Measurements from ENCODE around the gene LLPH.

LLPH gene

DNA sequence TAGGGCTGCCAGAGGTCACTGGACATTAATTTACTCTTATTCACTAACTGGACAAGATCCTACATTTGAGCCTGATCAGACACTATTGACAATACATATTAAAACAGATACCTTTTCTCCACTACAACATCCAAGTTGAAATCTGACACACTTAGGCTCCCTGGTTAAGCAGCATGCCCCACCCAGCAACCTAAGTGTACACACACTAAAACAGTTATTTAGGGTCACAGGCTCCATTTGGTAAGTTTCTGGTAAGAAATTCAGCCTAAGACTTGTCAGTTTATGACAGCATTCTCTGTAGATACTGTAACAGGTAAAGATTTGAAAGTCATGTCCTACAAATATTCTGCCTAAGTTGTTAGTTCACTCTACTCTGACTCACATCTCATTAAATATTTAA is 12.3 kb upstream of the LLPH start:
- no peak for DNase-seq (ENCODE audit: low read depth)

DNA sequence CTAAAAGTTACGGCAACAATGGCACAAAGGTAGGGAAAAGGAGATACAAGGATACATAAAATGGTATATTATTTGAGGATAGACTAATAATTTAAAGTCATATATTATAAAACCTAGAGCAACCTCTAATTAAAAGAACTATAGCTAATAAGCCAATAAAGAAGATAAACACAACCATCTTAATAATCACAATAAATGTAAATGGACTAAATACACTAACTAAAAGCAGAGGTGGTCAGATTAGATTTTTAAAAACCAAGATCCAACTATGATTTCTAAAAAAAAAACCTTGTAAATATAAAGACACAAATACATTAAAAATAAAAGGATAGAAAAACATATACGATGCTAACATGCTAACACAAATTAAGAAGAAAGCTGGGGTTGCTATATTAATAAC is 10.7 kb upstream of the LLPH start:
- no peak for DNase-seq (ENCODE audit: low read depth)

DNA sequence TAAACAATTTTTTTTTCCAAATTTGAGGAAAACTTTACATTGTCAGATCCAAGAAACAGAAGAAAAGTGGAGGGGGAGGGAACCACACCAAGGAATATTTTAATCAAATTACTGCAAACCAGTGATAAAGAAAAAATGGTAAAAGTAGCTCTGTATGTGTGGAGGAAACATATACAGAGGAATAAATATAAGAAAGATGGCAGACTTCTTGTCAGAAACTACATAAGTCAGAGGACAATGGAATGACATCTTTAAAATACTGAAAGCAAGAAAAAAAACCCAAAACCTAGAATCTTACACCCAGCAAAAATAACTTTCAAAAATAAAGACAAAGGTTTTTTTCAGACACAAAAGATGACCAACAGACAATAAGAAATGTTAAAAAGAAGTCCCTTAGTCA is 10.2 kb upstream of the LLPH start:
- no peak for DNase-seq (ENCODE audit: low read depth)

DNA sequence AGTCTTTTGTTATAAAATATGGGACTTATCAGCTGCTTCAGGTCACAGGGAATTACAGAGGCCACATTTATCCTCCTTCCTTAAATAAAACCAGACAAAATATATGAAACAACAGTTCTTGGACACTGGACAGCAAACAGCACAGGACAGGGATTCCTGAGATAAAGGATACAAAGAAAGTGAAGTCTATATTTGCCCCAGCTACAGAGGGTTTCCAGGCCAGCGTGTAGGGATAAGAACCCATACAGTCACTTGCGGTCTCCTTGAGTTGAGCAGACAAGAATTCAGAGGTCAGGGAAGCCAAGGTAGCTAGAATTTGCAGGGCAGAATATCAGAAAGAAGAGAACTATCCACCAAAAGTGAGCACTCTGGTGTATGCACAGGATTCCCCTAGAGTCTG is 8.8 kb upstream of the LLPH start:
- no peak for DNase-seq (ENCODE audit: low read depth)

DNA sequence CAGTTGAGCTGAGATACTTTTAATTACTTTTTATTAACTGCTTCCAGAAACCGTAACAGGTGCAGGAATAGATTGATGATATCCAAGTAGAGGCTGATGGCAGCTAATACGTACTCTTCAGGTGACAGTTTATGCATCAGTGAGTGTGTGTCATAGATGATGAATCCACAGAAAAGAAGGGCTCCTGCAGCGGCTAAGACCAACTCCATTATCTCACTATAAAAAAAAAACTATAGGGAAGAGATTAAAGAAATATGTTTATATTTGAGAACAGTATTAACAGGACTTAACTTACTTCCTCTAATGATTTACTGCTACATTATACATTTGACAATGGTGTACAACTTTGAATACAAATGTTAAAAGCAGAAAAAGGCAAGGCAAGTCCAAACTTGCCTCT is 7.4 kb upstream of the LLPH start:
- no peak for DNase-seq (ENCODE audit: low read depth)

DNA sequence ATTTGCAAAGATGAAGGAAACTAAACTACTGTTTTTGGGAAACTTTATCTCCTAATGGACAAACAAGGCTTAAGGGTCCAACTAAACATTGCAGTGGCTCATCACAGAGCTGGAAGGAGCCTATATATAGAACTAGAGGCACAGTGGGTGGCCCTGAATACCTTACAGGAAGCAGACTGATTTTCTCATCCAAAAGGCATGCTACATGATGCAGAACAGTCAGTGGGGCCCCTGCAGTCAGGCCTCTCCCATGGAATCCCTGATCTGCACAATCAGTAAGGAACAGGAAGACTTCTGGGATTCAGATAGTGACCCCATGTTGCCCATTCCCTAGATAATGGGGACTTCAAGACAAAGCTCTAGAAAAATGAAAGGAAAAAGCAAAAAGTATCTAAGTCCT is 1.9 kb upstream of the LLPH start:
- no peak for DNase-seq (ENCODE audit: low read depth)

DNA sequence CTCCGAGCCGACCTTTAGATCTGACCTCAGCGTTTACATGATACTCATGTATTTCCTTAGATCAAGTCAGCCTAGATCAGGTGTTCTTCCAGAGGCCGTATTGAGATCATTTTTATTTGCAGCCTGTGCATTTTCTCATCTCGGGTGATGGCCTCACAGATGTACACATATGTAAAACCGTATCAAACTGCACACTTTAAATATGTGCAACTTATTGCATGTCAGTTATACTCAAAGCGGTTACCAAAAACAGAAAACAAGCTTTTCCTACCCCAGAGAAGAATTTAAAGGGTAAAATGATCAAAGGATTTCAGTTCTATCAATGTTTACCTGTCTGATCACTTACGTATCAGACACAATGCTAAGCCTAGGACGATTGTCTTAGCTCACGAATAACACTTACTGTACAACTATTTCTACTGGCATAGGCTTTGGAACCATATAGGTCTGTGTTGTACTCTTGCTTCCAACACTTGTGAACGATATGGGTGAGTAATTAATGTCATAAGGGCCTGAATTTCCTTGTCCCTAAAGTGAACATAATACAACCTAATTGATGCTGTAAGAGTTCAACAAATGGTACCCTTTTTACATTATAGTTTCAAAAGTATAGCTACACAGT is 628 bp upstream of the LLPH start:
- no peak for DNase-seq (ENCODE audit: low read depth)

DNA sequence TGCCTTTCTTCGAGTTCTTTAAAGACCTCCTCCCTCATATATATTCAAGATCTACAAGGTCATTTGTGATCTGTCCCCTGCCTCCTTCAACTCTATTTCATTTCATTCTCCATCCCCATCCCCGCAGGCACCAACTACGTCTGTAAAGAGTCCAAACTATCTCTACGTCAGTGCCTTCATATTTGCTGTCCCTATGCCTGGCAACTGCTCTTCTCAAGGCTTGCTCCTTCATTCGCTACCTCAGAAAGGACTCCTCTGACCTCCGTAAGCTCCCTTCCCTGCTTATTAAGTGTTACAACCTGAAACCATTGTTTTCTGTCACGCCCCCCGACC is 650 bp downstream of the LLPH start:
- no peak for DNase-seq (ENCODE audit: low read depth)

DNA sequence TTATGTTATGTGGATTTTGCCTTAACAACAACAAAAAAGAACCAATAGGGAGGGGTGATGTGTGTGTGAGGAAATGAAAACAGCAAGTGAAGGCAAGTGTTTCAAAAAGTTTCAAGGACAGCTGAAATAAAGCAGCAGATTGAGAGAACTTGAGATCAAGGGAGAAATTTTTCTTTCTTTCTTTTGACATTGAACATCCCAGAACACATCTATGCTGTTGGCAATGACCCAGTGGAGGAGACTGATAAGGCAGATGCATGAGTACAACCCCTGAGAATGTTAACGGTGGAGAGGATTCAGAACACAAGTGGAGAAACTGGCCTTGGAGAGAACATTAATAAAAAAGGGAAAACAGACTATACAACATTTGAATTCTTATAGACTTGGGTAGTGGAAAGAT is 2.9 kb downstream of the LLPH start:
- DNase-seq (ENCODE audit: low read depth): no peak

DNA sequence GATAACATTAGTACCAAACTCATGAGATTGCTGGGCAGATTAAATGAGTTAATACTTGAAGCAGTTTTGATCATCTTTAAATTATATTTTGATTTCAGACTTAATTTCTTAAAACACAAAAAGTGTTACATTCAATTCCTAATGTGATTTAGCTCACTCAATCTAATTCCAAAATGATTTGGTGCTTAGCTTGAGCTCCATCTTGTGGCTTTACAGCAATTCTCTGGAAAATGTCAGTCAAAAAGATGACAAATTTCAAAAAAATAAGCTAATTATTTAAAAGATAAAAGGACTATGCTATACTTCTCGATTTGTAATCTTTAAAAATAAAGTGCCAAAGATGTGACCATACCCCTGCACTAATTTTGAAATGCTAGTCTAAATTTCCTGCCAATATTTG is 10.1 kb downstream of the LLPH start:
- DNase-seq (ENCODE audit: low read depth): no peak

DNA sequence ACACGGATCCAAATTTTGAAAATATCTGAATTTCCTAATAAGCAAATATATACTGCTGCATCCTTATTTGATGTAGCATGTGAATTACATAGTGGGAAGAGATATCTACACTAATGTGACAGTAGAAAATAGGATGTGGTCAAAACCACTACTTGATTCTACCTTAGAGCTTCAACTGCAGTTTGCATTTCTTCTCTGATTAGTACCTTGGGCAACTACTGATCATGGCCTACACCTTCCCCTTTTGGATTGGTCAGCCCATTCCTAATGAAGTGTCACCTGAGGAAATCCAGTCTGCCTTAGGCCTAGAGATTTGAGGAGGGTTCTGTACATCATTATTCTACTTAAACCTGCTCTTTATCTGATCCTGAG is 10.7 kb downstream of the LLPH start:
- no peak for DNase-seq (ENCODE audit: low read depth)

DNA sequence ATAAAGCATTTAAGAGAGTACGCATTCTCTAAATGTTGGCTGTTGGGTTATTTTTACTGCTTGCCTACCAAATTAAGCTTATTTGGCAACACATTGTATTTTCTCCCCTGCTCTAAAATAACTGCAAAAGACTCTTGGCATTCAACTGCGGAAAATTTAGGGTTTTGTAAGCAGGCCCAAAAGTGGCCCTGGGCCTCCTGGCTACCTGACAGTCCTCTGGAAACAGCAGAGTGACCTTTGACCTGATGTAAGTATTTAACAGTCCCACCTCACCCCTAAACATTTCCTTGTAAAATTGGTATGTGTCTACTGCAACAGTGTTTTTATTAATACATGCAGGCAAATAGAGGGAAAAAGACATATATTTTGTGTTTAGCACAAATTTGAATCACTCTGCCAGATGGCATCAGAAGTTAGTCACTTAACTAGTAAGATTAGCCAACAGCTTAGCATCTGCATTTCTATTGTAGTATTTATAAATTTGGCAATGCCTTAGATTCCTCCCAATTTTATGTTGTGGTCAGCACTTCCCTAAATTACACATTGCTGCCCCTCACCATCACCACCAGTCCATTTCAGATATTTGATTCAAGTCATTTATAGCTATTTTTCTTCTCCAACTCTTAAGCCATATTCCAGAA is 11.2 kb downstream of the LLPH start:
- DNase-seq (ENCODE audit: low read depth): no peak

DNA sequence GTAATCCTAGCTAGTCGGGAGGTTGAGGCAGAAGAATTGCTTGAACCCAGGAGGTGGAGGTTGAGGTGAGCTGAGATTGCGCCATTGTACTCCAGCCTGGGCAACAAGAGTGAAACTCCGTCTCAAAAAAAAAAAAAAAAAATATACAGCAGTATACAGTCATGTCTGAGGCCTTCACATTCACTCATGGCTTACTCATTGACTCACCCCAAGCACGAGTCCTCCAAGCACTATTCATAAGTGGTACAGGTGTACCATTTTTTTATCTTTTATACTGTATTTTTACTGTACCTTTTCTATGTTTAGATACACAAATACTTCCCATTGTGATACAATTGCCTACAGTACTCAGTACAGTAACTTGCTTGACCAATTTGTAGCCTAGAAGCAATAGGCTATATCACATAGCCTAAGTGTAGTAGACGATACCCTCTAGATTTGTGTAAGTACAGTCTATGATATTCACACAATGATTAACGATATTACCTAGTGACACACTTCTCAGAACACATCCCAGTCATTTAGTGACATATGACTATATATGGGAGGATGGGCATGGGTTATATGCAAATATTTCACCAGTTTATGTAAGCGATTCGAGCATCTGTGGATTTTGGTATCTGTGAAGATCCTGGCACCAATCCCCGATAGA is 12.2 kb downstream of the LLPH start:
- no peak for DNase-seq (ENCODE audit: low read depth)

DNA sequence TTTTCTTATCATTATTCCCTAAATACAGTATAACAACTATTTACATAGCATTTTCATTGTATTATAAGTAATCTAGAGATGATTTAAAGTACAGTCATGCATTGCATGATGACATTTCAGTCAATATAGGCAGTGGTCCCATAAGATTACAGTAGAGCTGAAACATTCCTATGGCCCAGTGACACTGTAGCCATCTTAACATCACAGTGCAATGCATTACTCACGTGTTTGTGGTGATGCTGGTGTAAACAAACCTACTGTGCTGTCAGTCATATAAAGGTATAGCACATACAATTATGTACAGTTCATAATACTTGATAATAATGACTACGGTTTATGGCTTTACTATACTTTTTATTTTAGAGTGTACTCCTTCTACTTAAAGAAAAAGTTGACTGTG is 13.3 kb downstream of the LLPH start:
- DNase-seq (ENCODE audit: low read depth): no peak

DNA sequence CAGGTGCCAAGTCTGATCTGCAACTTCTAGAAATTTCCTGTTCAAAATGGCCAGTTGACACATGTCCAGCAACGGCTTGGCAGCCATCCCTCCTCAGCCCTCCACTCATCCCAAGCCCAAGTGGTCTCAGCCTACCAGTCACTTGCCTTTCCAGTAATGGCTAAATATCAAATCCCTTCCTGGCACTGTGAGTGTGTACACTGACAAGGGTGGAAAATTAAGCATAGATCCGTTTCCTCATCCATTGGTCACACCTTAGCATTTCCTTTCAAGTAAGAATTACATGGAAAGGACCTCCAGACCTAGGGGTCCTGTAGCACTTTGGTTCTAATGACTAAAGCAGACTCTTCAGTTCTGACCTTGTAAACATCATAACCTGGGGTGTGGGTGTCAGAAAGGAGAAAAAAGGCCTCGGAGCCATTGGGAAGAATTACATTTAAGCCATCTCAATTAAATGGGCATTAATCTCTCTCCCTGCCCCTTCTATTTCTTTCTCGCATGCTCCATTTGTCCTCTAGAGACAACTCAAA is 15.4 kb downstream of the LLPH start:
- DNase-seq (ENCODE audit: low read depth): no peak

DNA sequence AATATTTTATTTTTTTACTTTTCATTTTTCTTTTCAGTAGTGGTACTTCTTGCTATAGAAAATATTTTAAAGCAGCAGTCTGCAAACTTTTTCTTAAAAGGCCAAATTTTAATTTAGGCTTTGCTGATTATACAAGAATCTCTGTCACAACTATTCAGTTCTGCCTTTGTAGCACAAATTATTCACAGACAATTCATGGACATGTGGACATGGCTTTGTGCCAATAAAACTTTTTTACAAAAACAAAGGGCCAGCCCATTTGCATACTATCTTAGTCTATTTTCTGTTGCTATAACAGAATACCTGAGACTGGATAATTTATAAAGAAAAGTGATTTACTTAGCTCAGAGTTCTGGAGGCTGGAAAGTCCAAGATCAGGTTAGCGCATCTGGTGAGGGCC is 17.1 kb downstream of the LLPH start:
- no peak for DNase-seq (ENCODE audit: low read depth)

DNA sequence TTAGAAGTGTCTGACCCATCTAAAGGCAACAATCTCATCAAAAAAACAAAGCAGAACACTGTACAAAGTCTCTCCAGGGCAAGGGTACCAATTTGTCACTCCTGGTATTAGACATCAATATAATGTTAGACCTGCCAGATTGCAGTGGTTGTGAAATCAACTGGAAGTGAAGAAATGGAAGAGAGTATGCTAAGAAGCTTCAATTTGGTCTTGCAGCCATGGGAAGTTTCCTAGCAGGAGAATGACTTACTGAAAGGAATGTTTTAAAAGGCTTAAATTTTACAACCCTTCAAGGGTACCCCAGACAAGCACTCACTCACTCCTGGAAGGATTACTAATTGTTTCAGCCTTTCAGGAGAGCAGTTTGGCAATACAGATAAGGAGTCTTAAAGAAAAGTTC is 18.9 kb downstream of the LLPH start:
- DNase-seq (ENCODE audit: low read depth): no peak

DNA sequence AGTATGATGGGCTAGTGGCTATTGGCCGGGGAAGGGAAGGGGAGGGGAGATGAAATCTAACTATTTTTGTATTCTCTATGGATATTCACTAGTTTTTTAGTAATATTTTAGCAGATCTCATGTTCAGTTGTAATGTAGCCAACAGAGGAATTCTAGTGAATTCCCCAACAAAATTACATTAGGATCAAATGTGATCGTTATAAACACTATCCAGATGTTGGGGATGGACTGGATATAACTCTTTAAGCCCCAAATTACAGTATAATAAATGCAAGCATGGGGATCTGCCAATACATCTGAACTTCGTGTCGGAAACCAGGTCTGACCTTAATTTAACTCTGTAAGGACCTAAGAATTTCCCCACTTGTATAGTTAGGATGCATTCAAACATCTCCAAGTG is 21.5 kb downstream of the LLPH start:
- DNase-seq (ENCODE audit: low read depth): no peak

DNA sequence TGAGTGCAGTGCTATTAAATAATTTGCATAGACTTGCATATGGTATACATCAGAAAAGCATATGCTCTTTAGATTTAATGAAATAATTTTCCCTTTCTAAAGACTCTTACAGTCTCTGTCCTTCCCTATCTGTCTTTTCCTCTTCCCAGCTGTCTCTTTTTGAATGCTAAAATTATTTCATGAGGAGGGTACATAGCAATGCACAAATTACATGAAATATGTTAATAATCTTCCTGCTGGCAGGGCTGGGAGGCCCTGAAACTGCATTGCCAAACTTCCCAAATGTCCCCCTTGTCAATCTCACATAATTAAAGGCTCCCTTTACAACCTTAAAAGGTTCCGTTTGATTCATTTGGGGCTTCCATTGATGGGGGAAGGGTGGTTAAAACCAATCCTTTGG is 22.2 kb downstream of the LLPH start:
- DNase-seq (ENCODE audit: low read depth): no peak

DNA sequence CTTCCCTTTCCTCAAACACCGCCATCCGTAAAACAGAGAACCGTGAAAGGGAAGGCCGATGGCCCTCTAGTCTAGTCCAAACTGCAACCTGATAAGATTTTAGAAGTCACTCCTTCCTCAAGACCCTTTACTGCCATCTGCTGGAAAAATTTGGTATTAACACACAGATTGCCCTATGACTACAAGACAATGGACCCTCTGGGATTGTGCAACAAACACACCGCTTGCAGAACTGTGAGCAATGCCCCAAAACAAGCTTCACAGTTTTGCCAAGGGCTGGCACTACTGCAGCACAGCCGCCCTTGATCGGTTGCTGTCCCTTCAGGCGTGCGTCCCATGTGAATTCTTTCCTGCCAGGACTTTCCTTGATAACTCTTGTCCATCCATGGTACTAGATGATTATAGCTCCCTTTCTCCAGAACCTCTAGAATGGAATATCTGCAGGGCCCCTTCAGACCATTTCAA is 23.1 kb downstream of the LLPH start:
- DNase-seq (ENCODE audit: low read depth): no peak

DNA sequence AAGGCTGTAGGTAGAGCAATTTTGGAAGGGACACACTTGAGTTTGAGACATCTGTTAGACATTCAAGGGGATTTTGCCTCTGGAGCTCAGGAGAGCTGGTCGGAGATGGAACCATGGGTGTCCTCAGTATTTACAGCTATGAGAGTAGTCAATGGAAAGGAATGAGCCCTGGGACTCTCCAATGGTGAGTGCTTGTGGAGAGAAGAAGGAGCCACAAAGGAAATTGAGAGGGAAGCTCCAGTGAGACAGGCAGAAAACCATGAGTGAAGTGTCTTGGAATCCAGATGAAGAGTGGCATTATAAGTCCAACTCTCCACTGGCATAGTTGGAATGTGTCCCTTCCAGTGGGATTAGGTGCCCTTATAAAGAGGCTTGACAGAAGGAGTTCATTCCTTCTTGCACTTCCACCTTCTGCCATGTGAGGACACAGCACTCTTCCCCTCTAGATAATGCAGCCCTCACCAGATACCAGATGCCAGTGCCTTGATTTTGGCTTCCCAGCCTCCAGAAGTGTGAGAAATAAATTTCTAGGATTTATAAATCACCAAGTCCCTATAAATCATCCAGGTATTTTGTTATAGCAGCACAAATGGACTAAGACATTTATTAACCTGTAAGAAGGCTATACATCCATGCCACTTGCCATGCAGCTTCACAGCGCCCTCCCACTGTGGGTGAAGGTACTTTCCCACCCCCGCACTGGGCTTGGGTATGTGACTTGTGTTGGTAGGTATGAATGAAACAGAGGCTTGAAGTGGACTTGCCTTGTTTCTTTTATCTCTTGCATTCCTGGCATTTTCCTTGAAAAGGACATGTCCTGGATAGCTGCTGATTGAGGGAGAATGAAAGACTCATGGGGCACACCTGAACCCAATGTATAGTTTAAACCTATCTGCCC is 27.3 kb downstream of the LLPH start:
- no peak for DNase-seq (ENCODE audit: low read depth)

DNA sequence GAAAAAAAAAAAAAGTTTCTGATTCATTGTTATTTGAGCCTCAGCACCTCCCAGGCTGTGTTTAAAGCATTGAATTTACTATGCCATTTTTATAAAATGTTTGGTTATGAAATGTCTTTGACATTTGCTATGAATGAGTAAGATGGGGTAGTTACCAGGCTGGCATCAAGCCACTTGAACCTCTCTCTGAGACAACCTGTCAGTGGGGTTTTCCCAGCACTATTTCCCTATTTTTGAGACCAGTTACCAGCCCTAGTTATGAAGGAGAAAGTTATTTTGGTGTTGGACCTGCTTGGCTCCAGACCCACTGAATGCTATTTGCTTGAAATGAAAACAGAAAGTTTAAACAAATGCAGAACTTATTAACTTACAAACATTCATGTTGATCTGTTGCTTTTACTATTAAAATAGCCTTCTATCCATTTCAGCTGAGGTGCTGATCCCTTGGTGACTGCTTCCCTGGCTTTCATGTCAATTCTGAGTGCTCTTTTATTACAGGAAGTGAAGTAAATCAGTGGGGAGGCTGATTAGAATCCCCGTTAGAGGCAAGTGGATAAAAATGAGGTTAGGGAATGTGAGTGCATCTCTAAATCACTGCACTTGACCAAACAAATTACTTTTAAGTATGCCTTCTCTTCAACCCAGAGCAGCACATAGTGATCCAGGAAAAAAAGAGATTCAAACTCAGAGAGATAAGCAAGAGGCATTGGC is 37.8 kb downstream of the LLPH start:
- DNase-seq (ENCODE audit: low read depth): no peak
